ENCODE measurements around the gene MRE11.

DNA sequence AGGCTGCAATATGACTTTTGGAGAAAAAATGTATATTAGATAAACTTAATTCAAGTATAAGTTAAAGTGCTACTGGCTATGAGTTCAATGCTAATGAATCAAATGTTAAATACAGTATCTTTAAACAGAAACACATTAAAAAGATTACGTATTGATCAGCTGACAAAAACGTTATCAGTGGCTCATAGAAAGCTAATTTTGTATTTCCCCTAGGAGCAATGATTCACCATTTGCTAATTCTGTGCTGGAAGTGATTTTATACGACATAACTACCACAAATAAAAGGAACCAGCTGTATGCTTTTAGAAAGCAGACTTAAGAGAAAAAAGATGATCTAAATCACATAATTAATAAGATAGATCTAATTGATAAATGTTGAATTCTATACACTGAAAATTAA lies 43.6 kb downstream of the MRE11 start:
- TF ChIP-seq PAX5 (IDR thresholded peaks at IDR 0.05; ENCODE audit: insufficient read depth, low read length, severe bottlenecking) (no peak), POLR2A (IDR thresholded peaks at IDR 0.05; ENCODE audit: low read depth, low read length) (no peak), POLR2AphosphoS5 (IDR thresholded peaks at IDR 0.05; ENCODE audit: low read depth, low read length) (no peak)

Data from GM12891 (cell line).